WI38 (cell line): ENCODE data around the gene CABP2.

Source experiments
- H3K4me3 ChIP-seq: 2 replicates; pipeline ENCODE4 v1.5.1; 2011; ENCODE audit warnings: low read depth, mild to moderate bottlenecking, control low read depth, low read length
- CTCF ChIP-seq: IDR thresholded peaks from 2 replicates; pipeline ENCODE4 v1.5.1; 2012; ENCODE audit warnings: low read depth, mild to moderate bottlenecking, control low read depth, low read length

Gene CABP2

GRCh38 chr11:67497656-67498291 lies 25.5 kb downstream of the CABP2 start:
- H3K4me3 ChIP-seq = no peak overlapping the region
- TF ChIP-seq CTCF = no peak

GRCh38 chr11:67496113-67496512 lies 27.1 kb downstream of the CABP2 start:
- no peak overlapping the region for H3K4me3 ChIP-seq
- TF ChIP-seq CTCF = no peak

- H3K4me3 ChIP-seq = no peak overlapping the region
- no peak for TF ChIP-seq CTCF
These were observed 27.8 kb downstream of the CABP2 start for GRCh38 chr11:67495234-67496005.

- H3K4me3 ChIP-seq = no peak overlapping the region
- TF ChIP-seq CTCF = no peak
These were observed 28.6 kb downstream of the CABP2 start for GRCh38 chr11:67494371-67495233.

GRCh38 chr11:67493548-67494370 lies 29.5 kb downstream of the CABP2 start:
- H3K4me3 ChIP-seq = no peak overlapping the region
- TF ChIP-seq CTCF = no peak

GRCh38 chr11:67492801-67493547 lies 30.3 kb downstream of the CABP2 start:
- no peak overlapping the region for H3K4me3 ChIP-seq
- TF ChIP-seq CTCF = no peak
